IPS DF 6.9 (cell line): Measurements from ENCODE around the gene OTOP1.
"Not testable (repeated sequence)": the region's sequence is repeated elsewhere in the genome, so short reads cannot be mapped to it uniquely, and the experiment has no call there.

Experiments
- DNase-seq: peaks from one replicate; pipeline ENCODE4 v3.0.0-alpha.2; 2013; ENCODE audit warnings: low read depth, low spot score
- H3K27ac ChIP-seq: one replicate; pipeline ENCODE4 v1.5.1; 2013; ENCODE audit warnings: low read length, control low read depth
- H3K27me3 ChIP-seq: 2 replicates; pipeline ENCODE4 v1.6.1; 2013; ENCODE audit warnings: mild to moderate bottlenecking, low read length; ENCODE audit not compliant: control insufficient read depth, insufficient read depth
- H3K36me3 ChIP-seq: 2 replicates; pipeline ENCODE4 v1.6.1; 2013; ENCODE audit warnings: low read length; ENCODE audit not compliant: control insufficient read depth, insufficient read depth
- H3K4me1 ChIP-seq: 2 replicates; pipeline ENCODE4 v1.6.1; 2013; ENCODE audit warnings: low read length; ENCODE audit not compliant: control insufficient read depth, insufficient read depth
- H3K4me3 ChIP-seq: 2 replicates; pipeline ENCODE4 v1.5.1; 2013; ENCODE audit warnings: mild to moderate bottlenecking, low read length
- H3K9me3 ChIP-seq: 2 replicates; pipeline ENCODE4 v1.6.1; 2013; ENCODE audit warnings: low read length, inconsistent platforms; ENCODE audit not compliant: control insufficient read depth, insufficient read depth
- WGBS: extraction: QIAGEN DNeasy Blood & Tissue Kit; methylation state at CpG from one replicate; pipeline ENCODE4 v1.1.7; 2013; ENCODE audit warnings: mixed read lengths, missing lambda C conversion rate; ENCODE audit not compliant: insufficient read length, insufficient coverage; 5-methylcytosine and 5-hydroxymethylcytosine counted together

The OTOP1 gene

DNA sequence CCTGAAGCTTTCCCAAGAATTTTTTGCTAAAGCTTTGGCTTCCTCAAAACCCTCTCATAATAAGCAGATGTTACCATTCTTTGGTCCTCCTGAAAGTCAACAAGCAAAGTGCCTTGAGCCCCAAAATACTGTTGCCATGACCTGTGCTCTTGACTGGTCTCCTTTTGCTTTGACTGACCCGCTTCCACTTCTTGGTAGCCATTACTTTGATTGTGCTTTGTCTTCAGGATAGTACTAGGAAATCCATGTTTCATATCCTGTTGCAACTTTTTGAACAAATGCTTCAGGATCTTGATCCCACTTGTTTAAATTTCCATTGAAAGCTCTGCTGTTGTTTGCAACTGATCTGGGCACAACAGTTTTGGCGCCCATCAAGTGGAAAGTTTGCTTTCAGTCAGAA is 6.9 kb upstream of the OTOP1 start:
- H3K9me3 ChIP-seq, result no peaks in the 10 kb centered on the region
- no peaks in the 10 kb centered on the region for H3K4me1 ChIP-seq
- H3K27me3 ChIP-seq, result peaks cover 8% of the 10 kb centered on the region
- no CpG with 5 or more reads among the region's 2 CpGs for WGBS
- H3K4me3 ChIP-seq, result no peak overlapping the region
- no peak overlapping the region for H3K27ac ChIP-seq
- no peak for DNase-seq
- no peaks in the 10 kb centered on the region for H3K36me3 ChIP-seq

DNA sequence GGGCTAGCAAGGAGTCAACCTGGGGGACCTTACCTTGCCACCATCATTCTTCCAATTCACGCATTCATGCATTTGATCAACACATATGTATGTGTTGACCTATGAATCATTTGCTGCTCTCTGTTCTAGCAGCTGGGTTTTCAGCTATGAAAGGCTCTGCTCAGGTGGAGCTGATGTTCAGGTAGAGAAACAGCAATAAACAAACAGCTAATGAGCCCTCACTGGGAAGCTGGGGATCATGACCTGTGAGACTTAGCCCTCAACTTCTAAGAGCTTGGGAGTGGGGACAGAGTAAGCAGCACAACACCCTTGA is 1.6 kb upstream of the OTOP1 start:
- H3K36me3 ChIP-seq, result no peaks in the 10 kb centered on the region
- no peak overlapping the region for H3K27ac ChIP-seq
- H3K27me3 ChIP-seq, result peaks cover 44% of the 10 kb centered on the region
- no CpG with 5 or more reads among the region's 1 CpG for WGBS
- peaks cover 2% of the 10 kb centered on the region for H3K4me1 ChIP-seq
- H3K9me3 ChIP-seq, result no peaks in the 10 kb centered on the region
- no peak for DNase-seq
- H3K4me3 ChIP-seq, result no peak overlapping the region

DNA sequence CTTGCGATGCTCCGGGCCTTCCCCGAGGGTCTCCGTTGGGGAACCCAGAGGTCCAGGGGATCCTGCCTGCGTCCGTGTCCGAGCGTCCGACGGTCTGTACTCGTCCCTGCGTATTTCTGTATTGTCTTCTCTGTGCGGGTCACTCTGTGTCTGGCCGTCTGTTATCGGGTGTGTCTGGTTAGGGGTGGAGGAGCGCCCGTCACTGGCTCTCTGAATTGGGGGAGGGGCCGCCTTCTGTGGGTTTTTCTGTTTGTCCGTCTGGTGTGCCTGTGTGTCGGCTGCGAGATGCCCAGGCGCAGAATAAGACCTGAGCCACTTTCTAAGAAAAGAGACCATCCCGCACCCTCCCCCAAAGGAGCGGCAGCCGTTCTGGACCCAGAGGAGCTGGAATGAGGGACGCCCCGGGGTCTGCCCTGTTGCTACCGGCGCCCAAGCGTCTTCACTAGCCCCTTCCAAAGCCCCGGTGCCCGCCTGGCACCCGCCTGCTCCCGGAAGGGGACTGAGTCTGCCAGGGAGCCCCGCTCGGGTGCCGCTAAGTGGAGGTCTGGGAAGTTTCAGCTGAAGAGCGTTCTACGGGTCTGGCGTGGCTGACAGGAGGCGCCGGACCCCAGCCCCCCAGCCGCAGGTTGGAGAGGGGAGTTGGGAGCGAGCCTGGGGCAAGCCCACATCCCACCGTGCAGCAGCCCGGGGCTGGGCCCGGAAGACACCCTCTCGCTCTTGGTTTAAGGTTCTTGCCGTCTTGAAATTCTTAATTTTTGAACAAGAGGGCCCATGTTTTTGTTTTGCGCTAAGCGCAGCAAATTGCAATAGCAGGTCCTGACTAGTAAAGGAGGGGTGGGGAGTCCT is 1.0 kb upstream of the OTOP1 start:
- Histone ChIP-seq H3K27me3 (peaks cover 44% of the 10 kb centered on the region), H3K4me1 (peaks cover 2% of the 10 kb centered on the region), H3K4me3 (peak overlapping the region; percentile 11; the same call in 1 of the 2 replicates), H3K9me3 (no peaks in the 10 kb centered on the region), H3K36me3 (no peaks in the 10 kb centered on the region), H3K27ac (no peak overlapping the region)
- WGBS, result no CpG with 5 or more reads among the region's 51 CpGs
- DNase-seq, result no peak

DNA sequence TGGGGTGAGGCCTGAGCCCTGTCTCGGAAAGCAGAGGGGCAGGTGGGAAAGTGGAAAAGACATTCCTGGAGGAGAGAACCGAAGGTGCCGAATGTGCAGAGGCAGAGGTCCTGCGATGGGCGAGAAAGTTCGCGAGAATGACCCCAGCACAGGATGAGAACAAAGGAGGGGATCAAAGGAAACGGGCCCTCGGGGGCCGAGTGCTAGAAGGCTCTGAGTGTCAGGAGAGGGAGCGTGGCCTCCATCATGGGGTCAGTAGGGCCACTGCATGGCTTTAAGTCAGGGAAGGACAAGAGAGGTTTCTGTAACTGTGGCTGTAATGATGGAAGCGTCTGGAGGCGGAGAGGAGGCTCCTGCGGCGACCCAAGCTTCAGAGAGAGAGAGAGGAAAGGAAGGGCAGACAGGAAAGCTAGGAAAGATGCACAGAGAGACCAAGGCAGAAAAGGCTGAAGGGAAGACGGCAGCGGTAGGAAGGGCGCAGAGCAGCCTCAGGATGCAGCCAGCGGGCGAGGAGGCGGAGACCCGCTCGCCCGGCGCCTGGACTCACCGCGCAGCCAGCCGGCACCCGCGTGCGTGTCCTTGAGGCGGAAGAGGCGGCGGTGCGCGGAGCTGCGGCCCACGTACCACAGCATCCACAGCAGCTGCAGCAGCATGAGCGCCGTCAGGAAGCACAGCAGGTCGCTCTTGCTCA is 669 bp downstream of the OTOP1 start:
- Histone ChIP-seq H3K4me1 (peaks cover 2% of the 10 kb centered on the region), H3K27me3 (peaks cover 44% of the 10 kb centered on the region), H3K36me3 (no peaks in the 10 kb centered on the region), H3K27ac (no peak overlapping the region), H3K9me3 (no peaks in the 10 kb centered on the region), H3K4me3 (no peak overlapping the region; the same call in 1 of the 2 replicates)
- DNase-seq, result no peak
- WGBS, result no CpG with 5 or more reads among the region's 41 CpGs

DNA sequence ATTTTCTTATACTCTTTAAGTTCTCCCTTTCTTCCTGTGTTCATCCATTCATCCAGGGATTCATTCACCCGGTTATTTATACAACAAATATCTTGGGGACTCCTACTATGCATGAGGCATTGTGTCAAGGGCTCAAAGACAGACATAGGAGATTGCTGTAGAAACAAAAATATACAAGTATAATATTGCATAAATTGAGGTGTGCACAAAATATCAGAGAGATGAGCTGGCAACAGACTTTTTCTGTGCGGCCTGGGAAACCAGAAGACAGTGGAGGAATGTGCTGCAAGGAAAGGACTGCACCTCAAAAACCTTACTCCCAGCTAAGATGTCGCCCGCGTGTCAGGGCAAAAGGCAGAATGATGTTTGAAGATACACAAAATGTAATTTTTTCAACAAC is 9.6 kb downstream of the OTOP1 start:
- H3K9me3 ChIP-seq, result no peaks in the 10 kb centered on the region
- H3K27ac ChIP-seq, result no peak overlapping the region
- no peaks in the 10 kb centered on the region for H3K27me3 ChIP-seq
- H3K4me3 ChIP-seq, result no peak overlapping the region
- no CpG with 5 or more reads among the region's 5 CpGs for WGBS
- DNase-seq, result no peak
- no peaks in the 10 kb centered on the region for H3K36me3 ChIP-seq
- H3K4me1 ChIP-seq, result no peaks in the 10 kb centered on the region

DNA sequence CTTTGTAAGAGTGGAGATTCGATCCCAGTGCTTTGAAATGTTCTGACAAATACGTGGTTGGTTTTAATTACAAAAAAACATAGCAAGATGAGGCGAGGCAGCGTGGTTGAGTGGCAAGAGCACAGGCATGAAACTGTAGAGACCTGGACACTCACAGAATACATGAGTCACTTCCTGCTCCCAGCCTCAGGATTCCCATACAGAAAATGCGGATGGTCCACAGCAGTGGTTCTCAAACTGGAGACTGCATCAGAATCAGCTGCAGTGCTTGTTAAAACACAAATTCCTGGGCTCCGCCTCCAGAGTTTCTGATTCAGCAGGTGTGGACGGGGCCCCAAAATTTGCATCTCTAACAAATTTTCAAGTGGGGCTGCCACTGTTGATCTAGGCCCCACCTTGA is 10.1 kb downstream of the OTOP1 start:
- no peaks in the 10 kb centered on the region for H3K4me1 ChIP-seq
- no peak overlapping the region for H3K27ac ChIP-seq
- H3K4me3 ChIP-seq, result no peak overlapping the region
- H3K9me3 ChIP-seq, result no peaks in the 10 kb centered on the region
- no CpG with 5 or more reads among the region's 7 CpGs for WGBS
- DNase-seq, result no peak
- no peaks in the 10 kb centered on the region for H3K27me3 ChIP-seq
- H3K36me3 ChIP-seq, result no peaks in the 10 kb centered on the region

DNA sequence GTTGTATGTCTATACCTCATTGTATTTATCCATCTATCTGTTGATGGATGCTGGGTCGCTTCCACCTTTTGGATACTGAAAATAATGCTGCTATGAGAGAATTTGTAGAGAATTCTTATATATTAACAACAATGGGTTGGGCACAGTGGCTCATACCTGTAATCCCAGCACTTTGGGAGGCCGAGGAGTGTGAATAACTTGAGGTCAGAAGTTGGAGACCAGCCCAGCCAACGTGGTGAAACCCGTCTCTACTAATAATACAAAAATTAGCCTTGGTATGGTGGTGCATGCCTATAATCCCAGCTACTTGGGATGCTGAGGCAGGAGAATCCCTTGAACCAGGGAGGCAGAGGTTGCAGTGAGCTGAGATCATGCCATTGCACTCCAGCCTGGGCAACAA is 13.1 kb downstream of the OTOP1 start:
- not testable (repeated sequence) for DNase-seq, H3K4me1 ChIP-seq, H3K9me3 ChIP-seq, H3K27ac ChIP-seq, H3K4me3 ChIP-seq, H3K27me3 ChIP-seq, H3K36me3 ChIP-seq
- WGBS, result no CpG with 5 or more reads among the region's 4 CpGs

DNA sequence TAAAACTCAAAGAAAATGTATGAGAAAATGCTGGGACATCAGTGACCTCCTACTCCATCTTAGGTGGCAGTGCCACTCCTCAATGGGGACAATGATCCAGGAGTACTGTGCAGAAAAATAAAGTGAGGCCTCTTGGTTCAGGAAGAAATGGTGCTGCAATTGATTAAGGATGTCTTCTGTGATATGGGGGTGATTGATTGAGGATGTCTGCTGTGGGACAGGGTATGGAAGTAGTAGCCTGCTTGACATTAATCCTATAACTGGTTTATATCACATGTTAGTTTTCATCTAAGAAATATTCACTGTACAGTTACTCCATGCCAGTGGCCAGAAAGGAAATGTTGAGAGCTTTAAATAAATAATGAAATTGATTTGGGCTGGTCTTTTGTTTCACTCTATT is 20.5 kb downstream of the OTOP1 start:
- Histone ChIP-seq H3K27me3 (no peaks in the 10 kb centered on the region; the same call in 1 of the 2 replicates), H3K36me3 (no peaks in the 10 kb centered on the region), H3K4me1 (no peaks in the 10 kb centered on the region), H3K4me3 (no peak overlapping the region), H3K27ac (no peak overlapping the region), H3K9me3 (no peaks in the 10 kb centered on the region)
- DNase-seq, result no peak

DNA sequence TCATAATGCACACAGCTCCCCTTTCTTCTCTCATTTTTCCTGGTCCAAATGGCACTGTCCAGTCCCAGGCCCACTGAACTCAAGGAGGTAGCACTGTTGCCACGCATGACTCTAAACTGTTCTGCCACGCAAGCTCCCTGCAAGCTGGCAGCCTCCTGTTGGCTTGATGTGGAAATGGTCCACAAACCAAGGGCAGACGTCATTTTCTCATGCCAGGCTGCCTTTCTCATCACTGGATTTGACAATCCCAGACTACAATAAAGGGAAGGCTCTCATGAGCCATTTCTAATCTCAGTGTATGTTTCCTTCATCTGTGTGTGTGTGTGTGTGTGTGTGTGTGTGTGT is 22.4 kb downstream of the OTOP1 start:
- Histone ChIP-seq H3K4me1 (no peaks in the 10 kb centered on the region), H3K36me3 (no peaks in the 10 kb centered on the region), H3K4me3 (no peak overlapping the region), H3K9me3 (no peaks in the 10 kb centered on the region), H3K27ac (no peak overlapping the region), H3K27me3 (no peaks in the 10 kb centered on the region)
- no peak for DNase-seq
- no CpG with 5 or more reads among the region's 3 CpGs for whole genome bisulfite sequencing

DNA sequence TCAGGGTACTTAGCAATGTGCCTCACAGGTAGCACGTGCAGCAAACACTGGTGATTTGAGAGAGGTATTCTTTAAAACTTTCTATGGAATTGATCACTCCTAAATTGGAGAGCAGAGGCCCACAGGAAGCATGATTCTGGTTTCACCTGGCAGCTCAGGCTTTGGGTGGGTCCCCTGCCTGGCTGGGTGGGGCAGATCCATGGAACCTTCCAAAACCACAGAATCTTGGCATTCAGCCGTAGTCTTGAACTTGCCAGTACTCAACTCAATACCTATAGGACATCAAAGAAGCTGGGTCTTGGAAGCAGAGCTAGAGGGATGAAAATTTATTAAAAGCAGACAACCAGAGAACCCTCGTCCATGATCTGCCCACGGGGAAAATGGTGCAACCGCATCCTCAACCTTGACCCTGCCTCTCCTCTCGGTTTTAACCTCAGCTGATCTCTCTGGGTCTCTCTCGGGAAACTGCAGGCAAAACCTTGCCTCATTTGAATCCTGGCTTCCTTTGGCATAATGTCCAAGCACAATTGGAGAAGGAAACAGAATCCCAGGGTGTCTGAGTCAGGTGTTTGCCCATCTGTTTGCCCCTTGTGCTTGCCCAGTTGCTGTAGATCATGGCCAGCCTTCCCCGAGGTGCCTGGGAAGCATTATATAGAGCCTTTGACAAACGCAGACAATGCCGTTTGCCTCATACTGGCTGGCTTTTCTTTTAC is 22.9 kb downstream of the OTOP1 start:
- Histone ChIP-seq H3K4me1 (no peaks in the 10 kb centered on the region), H3K27ac (no peak overlapping the region), H3K36me3 (no peaks in the 10 kb centered on the region), H3K4me3 (no peak overlapping the region), H3K9me3 (no peaks in the 10 kb centered on the region), H3K27me3 (no peaks in the 10 kb centered on the region)
- no peak for DNase-seq
- WGBS, result no CpG with 5 or more reads among the region's 10 CpGs
